GM18508 (cell line): ENCODE data around the gene COA5.
"Not testable (repeated sequence)": the region's sequence is repeated elsewhere in the genome, so short reads cannot be mapped to it uniquely, and the experiment has no call there.

Experiments
- ATAC-seq: cut with Tn5 transposase; IDR thresholded peaks from one replicate; pipeline ENCODE4 v1.9.1; 2021; ENCODE audit warnings: moderate number of reproducible peaks; ENCODE audit not compliant: insufficient read depth, unreplicated experiment

Gene COA5

GRCh38 chr2:98607104-98607503, 1.2 kb downstream of the COA5 start:
- ATAC-seq: no peak

- no peak for ATAC-seq
Observed at GRCh38 chr2:98606431-98606830, 1.9 kb downstream of the COA5 start.

- ATAC-seq: no peak
Observed at GRCh38 chr2:98605076-98605475, 3.2 kb downstream of the COA5 start.

GRCh38 chr2:98604547-98604946, 3.8 kb downstream of the COA5 start:
- ATAC-seq: no peak

- ATAC-seq: no peak
Observed at GRCh38 chr2:98601532-98602132, 6.7 kb downstream of the COA5 start.

GRCh38 chr2:98598781-98599428, 9.4 kb downstream of the COA5 start:
- ATAC-seq: no peak

GRCh38 chr2:98594665-98595064, 13.6 kb downstream of the COA5 start:
- ATAC-seq: not testable (repeated sequence)

GRCh38 chr2:98592565-98592964, 15.7 kb downstream of the COA5 start:
- no peak for ATAC-seq

- ATAC-seq: no peak
Observed at GRCh38 chr2:98589489-98589888, 18.8 kb downstream of the COA5 start.

GRCh38 chr2:98588880-98589431, 19.4 kb downstream of the COA5 start:
- ATAC-seq: no peak

- no peak for ATAC-seq
Observed at GRCh38 chr2:98586551-98587140, 21.7 kb downstream of the COA5 start.

GRCh38 chr2:98585386-98585785, 22.9 kb downstream of the COA5 start:
- ATAC-seq: no peak

- ATAC-seq: no peak
Observed at GRCh38 chr2:98583816-98584618, 24.3 kb downstream of the COA5 start.

- ATAC-seq: no peak
Observed at GRCh38 chr2:98583276-98583675, 25.0 kb downstream of the COA5 start.

GRCh38 chr2:98582523-98582922, 25.8 kb downstream of the COA5 start:
- ATAC-seq: no peak

GRCh38 chr2:98580656-98581284, 27.5 kb downstream of the COA5 start:
- ATAC-seq: no peak

- no peak for ATAC-seq
Observed at GRCh38 chr2:98579926-98580325, 28.4 kb downstream of the COA5 start.

- ATAC-seq: no peak
Observed at GRCh38 chr2:98578231-98578630, 30.1 kb downstream of the COA5 start.

GRCh38 chr2:98577313-98577712, 31.0 kb downstream of the COA5 start:
- no peak for ATAC-seq

GRCh38 chr2:98576666-98577312, 31.5 kb downstream of the COA5 start:
- ATAC-seq: no peak
